Measurements from ENCODE around the gene EPS15. TPM values are rescaled to one million over a fixed set of nuclear protein-coding genes. Genes with fewer than 3 reads are reported as not detected.
"Not testable (repeated sequence)": the region's sequence is repeated elsewhere in the genome, so short reads cannot be mapped to it uniquely, and the experiment has no call there.

The EPS15 gene
- total and polyA plus RNA-seq, 8 donors: 45.6 to 79.0 (median 54.9) TPM

GRCh38 chr1:51414811-51415210, 104.3 kb downstream of the EPS15 start:
- DNase-seq (no peak), ATAC-seq (no peak)
- Histone ChIP-seq H3K27ac (no peak overlapping the region), H3K4me3 (no peak overlapping the region), H3K27me3 (no peaks in the 10 kb centered on the region), H3K36me3 (peaks cover 0 to 6% of the 10 kb centered on the region in 2 donors), H3K4me1 (no peaks in the 10 kb centered on the region), H3K9me3 (no peaks in the 10 kb centered on the region)
- TF ChIP-seq CTCF (IDR thresholded peaks at IDR 0.05): no peak
- intact Hi-C loops (cut with DNase I): no loop called here

- H3K36me3 ChIP-seq: peaks cover 0 to 32% of the 10 kb centered on the region in 2 donors
- H3K27me3 ChIP-seq; H3K27ac ChIP-seq; DNase-seq; intact Hi-C loops (cut with DNase I); H3K4me1 ChIP-seq; H3K4me3 ChIP-seq; ATAC-seq; H3K9me3 ChIP-seq: not testable (repeated sequence)
Measured at GRCh38 chr1:51411820-51412219, 107.2 kb downstream of the EPS15 start.

- Histone ChIP-seq H3K27me3 (no peaks in the 10 kb centered on the region), H3K4me3 (no peak overlapping the region), H3K9me3 (no peaks in the 10 kb centered on the region), H3K4me1 (no peaks in the 10 kb centered on the region), H3K27ac (no peak overlapping the region), H3K36me3 (peaks cover 0 to 42% of the 10 kb centered on the region in 2 donors)
- no peak for TF ChIP-seq CTCF (IDR thresholded peaks at IDR 0.05)
- DNase-seq (no peak), ATAC-seq (no peak)
- intact Hi-C loops (cut with DNase I): no loop called here
Measured at GRCh38 chr1:51410568-51411460, 108.3 kb downstream of the EPS15 start.

- intact Hi-C loops (cut with DNase I); ATAC-seq; H3K4me3 ChIP-seq; H3K9me3 ChIP-seq; H3K27ac ChIP-seq; DNase-seq; H3K27me3 ChIP-seq; H3K4me1 ChIP-seq: not testable (repeated sequence)
- H3K36me3 ChIP-seq: peaks cover 0 to 51% of the 10 kb centered on the region in 2 donors
Measured at GRCh38 chr1:51409755-51410541, 109.1 kb downstream of the EPS15 start.

GRCh38 chr1:51392241-51392640, 126.8 kb downstream of the EPS15 start:
- Histone ChIP-seq H3K4me1 (no peaks in the 10 kb centered on the region), H3K27me3 (no peaks in the 10 kb centered on the region), H3K9me3 (no peaks in the 10 kb centered on the region), H3K4me3 (no peak overlapping the region), H3K27ac (no peak overlapping the region), H3K36me3 (peaks cover 0 to 52% of the 10 kb centered on the region in 2 donors)
- ATAC-seq (no peak), DNase-seq (no peak)
- no peak for TF ChIP-seq CTCF (IDR thresholded peaks at IDR 0.05)
- intact Hi-C loops (cut with DNase I): no loop called here

GRCh38 chr1:51390641-51391040, 128.4 kb downstream of the EPS15 start:
- H3K4me3 ChIP-seq; H3K4me1 ChIP-seq; ATAC-seq; H3K27ac ChIP-seq; DNase-seq; H3K9me3 ChIP-seq; H3K27me3 ChIP-seq; intact Hi-C loops (cut with DNase I): not testable (repeated sequence)
- H3K36me3 ChIP-seq: peaks cover 0 to 47% of the 10 kb centered on the region in 2 donors

- intact Hi-C loops (cut with DNase I); H3K27me3 ChIP-seq; H3K27ac ChIP-seq; DNase-seq; H3K4me3 ChIP-seq; H3K4me1 ChIP-seq; H3K9me3 ChIP-seq; ATAC-seq: not testable (repeated sequence)
- H3K36me3 ChIP-seq: peaks cover 0 to 50% of the 10 kb centered on the region in 2 donors
Measured at GRCh38 chr1:51387288-51387687, 131.8 kb downstream of the EPS15 start.

- H3K27ac ChIP-seq; ATAC-seq; H3K27me3 ChIP-seq; H3K4me1 ChIP-seq; DNase-seq; intact Hi-C loops (cut with DNase I); H3K4me3 ChIP-seq; H3K9me3 ChIP-seq: not testable (repeated sequence)
- H3K36me3 ChIP-seq: peaks cover 0 to 41% of the 10 kb centered on the region in 2 donors
Measured at GRCh38 chr1:51386259-51386658, 132.8 kb downstream of the EPS15 start.

All from left lung (tissue), 10 donors.